HCT116 (cell line): Measurements from ENCODE around the gene SAMD4B. TPM values are rescaled to one million over a fixed set of nuclear protein-coding genes. Genes with fewer than 3 reads are reported as not detected.

Experiments
- ATAC-seq: fragments of 200-7000 bp; cut with Tn5 transposase; 2 replicates; pipeline ENCODE4 v1.9.1; 2020; ENCODE audit warnings: mild to moderate bottlenecking, moderate library complexity
- BruUV-seq: library from RNA; stranded (reverse); fragments of 400-500 nt; replicated peaks from 2 replicates; lab custom pipeline; 2021; lab: Mats Ljungman, UMichigan
- CTCF ChIA-PET: fragments of 300-600 bp; sonication (Branson Sonifier 250); formaldehyde crosslinking; loops from one replicate; lab custom pipeline; 2021; ENCODE audit warnings: antibody characterized with exemption; lab: Charles Lee
- POLR2A ChIA-PET: fragments of 300-600, 350-600 bp; sonication (Branson Sonifier 250); formaldehyde crosslinking; loops from one replicate; lab custom pipeline; 2021; ENCODE audit warnings: antibody characterized with exemption; lab: Charles Lee
- RAD21 ChIA-PET, 2 experiments: fragments of 300-600 bp; sonication (Branson Sonifier 250); formaldehyde crosslinking; loops; one replicate each; lab custom pipeline; 2023; ENCODE audit warnings: low total read pairs in 2 of 2; ENCODE audit not compliant: uncharacterized antibody in 2 of 2, unreplicated experiment in 2 of 2, low non-redundant PET in 1 of 2; lab: Charles Lee
- DNase-seq: peaks from one replicate; pipeline ENCODE4 v3.0.0-alpha.2; 2010; ENCODE audit warnings: low read depth, low spot score
- H2AFZ ChIP-seq: fragments of 200-600 bp; shearing (Covaris generic), sonication (generic); 2 replicates; pipeline ENCODE4 v1.6.1; 2017; ENCODE audit warnings: low read depth, mixed run types, mixed read lengths, antibody characterized with exemption, low read length; ENCODE audit not compliant: poor library complexity, severe bottlenecking
- H3K27ac ChIP-seq: 2 replicates; pipeline ENCODE4 v1.5.1; 2012; ENCODE audit warnings: low read depth, low read length
- H3K27me3 ChIP-seq: fragments of 200-600 bp; sonication (generic); 2 replicates; pipeline ENCODE4 v1.6.1; 2016; ENCODE audit warnings: mixed run types, low read length, mixed read lengths; ENCODE audit not compliant: insufficient read depth
- H3K36me3 ChIP-seq, 2 experiments: fragments of 200-500 bp in 1 of 2; fragments of 200-600 bp in 1 of 2; sonication (Bioruptor generic) in 1 of 2; sonication (generic) in 1 of 2; 2 replicates each; pipeline versions ENCODE4 v1.5.1 to v1.6.1; 2014 to 2016; ENCODE audit warnings: low read length in 2 of 2, inconsistent platforms in 1 of 2, mixed read lengths in 1 of 2, mixed run types in 1 of 2; ENCODE audit not compliant: insufficient read depth in 2 of 2, control insufficient read depth in 1 of 2
- H3K4me1 ChIP-seq, 2 experiments: fragments of 200-600 bp in 1 of 2; sonication (generic) in 1 of 2; 2 replicates each; pipeline versions ENCODE4 v1.5.1 to v1.6.1; 2012 to 2017; ENCODE audit warnings: low read length in 2 of 2, inconsistent platforms in 1 of 2, mild to moderate bottlenecking in 1 of 2, mixed read lengths in 1 of 2, mixed run types in 1 of 2, moderate library complexity in 1 of 2; ENCODE audit not compliant: insufficient read depth in 2 of 2, control insufficient read depth in 1 of 2
- H3K4me2 ChIP-seq: fragments of 200-600 bp; sonication (generic); 2 replicates; pipeline ENCODE4 v1.6.1; 2017; ENCODE audit warnings: mixed run types, low read length, mixed read lengths
- H3K4me3 ChIP-seq, 2 experiments: fragments of 200-600 bp in 1 of 2; sonication (generic) in 1 of 2; replicated peaks in 1 of 2; 2 replicates each; pipeline ENCODE4 v1.5.1; 2011 to 2016; ENCODE audit warnings: low read length in 2 of 2, control low read depth in 1 of 2, low read depth in 1 of 2, mild to moderate bottlenecking in 1 of 2, mixed read lengths in 1 of 2, mixed run types in 1 of 2
- H3K79me2 ChIP-seq: fragments of 200-600 bp; sonication (generic); 2 replicates; pipeline ENCODE4 v1.6.1; 2017; ENCODE audit warnings: mild to moderate bottlenecking, mixed run types, low read length, moderate library complexity, mixed read lengths; ENCODE audit not compliant: insufficient read depth
- H3K9ac ChIP-seq: fragments of 200-600 bp; sonication (generic); 2 replicates; pipeline ENCODE4 v1.6.1; 2016; ENCODE audit warnings: low read length, mixed read lengths
- H3K9me2 ChIP-seq: fragments of 200-600 bp; sonication (generic), shearing (Covaris generic); 2 replicates; pipeline ENCODE4 v1.6.1; 2017; ENCODE audit warnings: mixed run types, mild to moderate bottlenecking, moderate library complexity; ENCODE audit not compliant: insufficient read depth
- H3K9me3 ChIP-seq, 2 experiments: fragments of 200-500 bp in 1 of 2; fragments of 200-600 bp in 1 of 2; sonication (Bioruptor generic) in 1 of 2; sonication (generic) in 1 of 2; 2 replicates each; pipeline ENCODE4 v1.6.1; 2014 to 2017; ENCODE audit warnings: low read length in 2 of 2, mixed read lengths in 2 of 2, inconsistent platforms in 1 of 2, low read depth in 1 of 2, mild to moderate bottlenecking in 1 of 2, mixed run types in 1 of 2, moderate library complexity in 1 of 2; ENCODE audit not compliant: control insufficient read depth in 1 of 2, insufficient read depth in 1 of 2
- H4K20me1 ChIP-seq: fragments of 200-600 bp; sonication (generic), shearing (Covaris generic); 2 replicates; pipeline ENCODE4 v1.6.1; 2017; ENCODE audit warnings: mixed run types, mild to moderate bottlenecking, moderate library complexity; ENCODE audit not compliant: insufficient read depth
- CBX3 ChIP-seq: IDR thresholded peaks from 2 replicates; pipeline ENCODE4 v1.6.1; 2012; ENCODE audit warnings: low read depth
- CTCF ChIP-seq, 3 experiments: fragments of 200-600 bp in 1 of 3; sonication (generic) in 1 of 3; IDR thresholded peaks in 2 of 3; conservative IDR thresholded peaks in 1 of 3; 2 replicates each; pipeline ENCODE4 v1.5.1; 2012 to 2017; ENCODE audit warnings: low read depth in 2 of 3, low read length in 2 of 3, antibody characterized with exemption in 1 of 3, borderline replicate concordance in 1 of 3, control low read depth in 1 of 3, mild to moderate bottlenecking in 1 of 3, mixed read lengths in 1 of 3, mixed run types in 1 of 3, moderate library complexity in 1 of 3; ENCODE audit not compliant: insufficient read depth in 1 of 3
- EZH2 ChIP-seq: fragments of 200-600 bp; sonication (generic); IDR thresholded peaks from 2 replicates; pipeline ENCODE4 v1.6.1; 2017; ENCODE audit warnings: antibody characterized with exemption, mixed run types
- EZH2phosphoT487 ChIP-seq: fragments of 200-600 bp; IDR thresholded peaks from 2 replicates; pipeline ENCODE4 v1.6.1; 2018; ENCODE audit warnings: antibody characterized with exemption, borderline replicate concordance
- JUND ChIP-seq: IDR thresholded peaks from 2 replicates; pipeline ENCODE4 v1.6.1; 2012
- POLR2AphosphoS5 ChIP-seq: IDR thresholded peaks from 2 replicates; pipeline ENCODE4 v1.6.1; 2011; ENCODE audit warnings: mild to moderate bottlenecking, low read depth, low read length, moderate library complexity
- TCF7L2 ChIP-seq: IDR thresholded peaks from 2 replicates; pipeline ENCODE4 v1.7.0; 2011; ENCODE audit warnings: borderline replicate concordance, inconsistent platforms; ENCODE audit not compliant: insufficient read depth, insufficient read length; ENCODE audit errors: extremely low read depth
- YY1 ChIP-seq: IDR thresholded peaks from 2 replicates; pipeline ENCODE4 v1.6.1; 2011; ENCODE audit warnings: low read length, low read depth, moderate library complexity, mild to moderate bottlenecking; ENCODE audit not compliant: insufficient replicate concordance; ENCODE audit errors: extremely low read depth
- intact Hi-C: fragments of 100-400 bp; cut with micrococcal nuclease; formaldehyde crosslinking; loops from 2 replicates; pipeline ENCODE4 v1.10.0; 2022
- total RNA-seq: library from RNA; stranded (reverse); gene quantifications from one replicate; pipeline ENCODE4 v1.2.1, GENCODE V29; 2021; ENCODE audit not compliant: unreplicated experiment

The SAMD4B gene
- total RNA-seq, 1 experiment from 2014 or later = 127 TPM

- H2AFZ ChIP-seq = no peak overlapping the region
- no peaks in the 10 kb centered on the region; the same call in 1 of the 2 replicates for H4K20me1 ChIP-seq
- H3K36me3 ChIP-seq = peaks cover 24 to 38% of the 10 kb centered on the region in 2 experiments; a peak in 3 of 4 replicates
- DNase-seq (no peak), ATAC-seq (no peak)
- H3K27me3 ChIP-seq = no peaks in the 10 kb centered on the region
- H3K9me3 ChIP-seq = no peaks in the 10 kb centered on the region
- RAD21 ChIA-PET = no interaction called here
- peaks cover 0 to 11% of the 10 kb centered on the region in 2 experiments; a peak in 2 of 4 replicates for H3K4me1 ChIP-seq
- intact Hi-C loops = no loop called here
- BruUV-seq = no TSS peak
- no peaks in the 10 kb centered on the region for H3K9me2 ChIP-seq
- H3K79me2 ChIP-seq = peaks cover 5% of the 10 kb centered on the region; the same call in 1 of the 2 replicates
- POLR2A ChIA-PET = no interaction called here
- CTCF ChIA-PET = no interaction called here
- H3K4me3 ChIP-seq = no peak overlapping the region
- H3K9ac ChIP-seq = no peak overlapping the region
- TF ChIP-seq TCF7L2 (no peak), EZH2 (no peak), YY1 (no peak), POLR2AphosphoS5 (no peak)
- TF ChIP-seq, all 23 proteins: peak for 0
- H3K4me2 ChIP-seq = no peak overlapping the region
- no peak overlapping the region for H3K27ac ChIP-seq
Observed at GRCh38 chr19:39365531-39365930, 23.3 kb downstream of the SAMD4B start.

- Histone ChIP-seq H3K9ac (no peak overlapping the region), H3K27me3 (no peaks in the 10 kb centered on the region), H2AFZ (no peak overlapping the region), H4K20me1 (no peaks in the 10 kb centered on the region; the same call in 1 of the 2 replicates), H3K79me2 (0 out of 2 replicates have a peak, but pooled peaks cover 2% of the 10 kb centered on the region), H3K9me2 (no peaks in the 10 kb centered on the region), H3K9me3 (no peaks in the 10 kb centered on the region), H3K4me1 (no peaks in the 10 kb centered on the region), H3K27ac (no peak overlapping the region), H3K4me2 (no peak overlapping the region), H3K4me3 (no peak overlapping the region), H3K36me3 (peaks cover 29 to 45% of the 10 kb centered on the region in 2 experiments)
- TF ChIP-seq JUND (no peak), CBX3 (no peak), CTCF (IDR thresholded peaks at IDR 0.05 in 2 of 3, conservative IDR thresholded peaks at IDR 0.05 in 1 of 3; ENCODE audit: borderline replicate concordance in 1 of 3, insufficient read depth in 1 of 3, low read depth in 2 of 3, low read length in 2 of 3) (no peak), TCF7L2 (no peak), EZH2phosphoT487 (no peak)
- ATAC-seq (no peak), DNase-seq (no peak)
- ChIA-PET POLR2A (no interaction called here), RAD21 (no interaction called here), CTCF (no interaction called here)
- intact Hi-C loops = no loop called here
- no TSS peak for BruUV-seq
Observed at GRCh38 chr19:39369200-39369599, 27.0 kb downstream of the SAMD4B start.
